NCI-H2171 (cell line): Measurements from ENCODE around the gene MAGT1.
"Not testable (repeated sequence)": the region's sequence is repeated elsewhere in the genome, so short reads cannot be mapped to it uniquely, and the experiment has no call there.

Experiments used
- DNase-seq: peaks from one replicate; lab custom pipeline; 2025; lab: John Stamatoyannopoulos, UW

MAGT1 gene

GRCh38 chrX:77831544-77831943, 63.7 kb downstream of the MAGT1 start:
- not testable (repeated sequence) for DNase-seq

GRCh38 chrX:77821989-77822388, 73.2 kb downstream of the MAGT1 start:
- DNase-seq, result not testable (repeated sequence)

- DNase-seq, result no peak
Observed at GRCh38 chrX:77820091-77820727, 75.0 kb downstream of the MAGT1 start.

- no peak for DNase-seq
Observed at GRCh38 chrX:77814210-77814609, 81.0 kb downstream of the MAGT1 start.

GRCh38 chrX:77802201-77802600, 93.0 kb downstream of the MAGT1 start:
- DNase-seq, result no peak

- DNase-seq, result no peak
Observed at GRCh38 chrX:77795124-77795523, 100.1 kb downstream of the MAGT1 start.

GRCh38 chrX:77793946-77794345, 101.3 kb downstream of the MAGT1 start:
- DNase-seq, result no peak

GRCh38 chrX:77788050-77788449, 107.2 kb downstream of the MAGT1 start:
- DNase-seq, result no peak

GRCh38 chrX:77786365-77786680, 108.9 kb downstream of the MAGT1 start:
- DNase-seq, result no peak

GRCh38 chrX:77785486-77786364, 109.5 kb downstream of the MAGT1 start, which contains the start of gene ATRX:
TSS of gene ATRX (minus strand) at chrX:77786216. CDS start at chrX:77786001, 215 bp downstream.
- DNase-seq, result peak; percentile 72

- no peak for DNase-seq
Observed at GRCh38 chrX:77779695-77780094, 115.5 kb downstream of the MAGT1 start.

- DNase-seq, result no peak
Observed at GRCh38 chrX:77776659-77777058, 118.6 kb downstream of the MAGT1 start.
